Cardiac fibroblast (primary cell): ENCODE data around the gene MYH2.
A peak's percentile ranks its signal among the peaks of the same experiment; 100 is the strongest.
"Not testable (repeated sequence)": the region's sequence is repeated elsewhere in the genome, so short reads cannot be mapped to it uniquely, and the experiment has no call there.

ENCODE experiments used
- DNase-seq, 2 donors: peaks; one replicate each; pipeline versions ENCODE4 v3.0.0 to v3.0.0-alpha.2; 2010; ENCODE audit warnings: low read depth in 2 of 2
- H3K4me3 ChIP-seq, 2 donors: replicated peaks in 1 of 2; 1 replicate in 1 of 2; 2 replicates in 1 of 2; pipeline ENCODE4 v1.5.1; 2011; ENCODE audit warnings: low read depth in 2 of 2, low read length in 2 of 2, mild to moderate bottlenecking in 2 of 2, moderate library complexity in 1 of 2
- CTCF ChIP-seq: IDR thresholded peaks from one replicate; pipeline ENCODE4 v1.5.1; 2011; ENCODE audit warnings: low read depth, mild to moderate bottlenecking, low read length, inconsistent platforms

MYH2 gene

GRCh38 chr17:10563991-10564660, 14.7 kb upstream of the MYH2 start:
- no peak for TF ChIP-seq CTCF
- H3K4me3 ChIP-seq, result no peak overlapping the region
- DNase-seq, result no peak

- no peak for TF ChIP-seq CTCF
- H3K4me3 ChIP-seq, result no peak overlapping the region
- DNase-seq, result no peak
Observed at GRCh38 chr17:10558049-10558448, 8.6 kb upstream of the MYH2 start.

GRCh38 chr17:10557422-10557821, 8.0 kb upstream of the MYH2 start:
- TF ChIP-seq CTCF, result no peak
- H3K4me3 ChIP-seq, result no peak overlapping the region
- peak; percentile 5 to 78 for DNase-seq

- DNase-seq, result peak in 1 of 2 donors; percentile 8
- no peak overlapping the region for H3K4me3 ChIP-seq
- TF ChIP-seq CTCF, result no peak
Observed at GRCh38 chr17:10556301-10557005, 7.0 kb upstream of the MYH2 start.

- H3K4me3 ChIP-seq, result no peak overlapping the region
- no peak for TF ChIP-seq CTCF
Observed at GRCh38 chr17:10550014-10550413, 556 bp upstream of the MYH2 start.

GRCh38 chr17:10547351-10547750, 2.1 kb downstream of the MYH2 start:
- no peak overlapping the region for H3K4me3 ChIP-seq
- no peak for TF ChIP-seq CTCF
- DNase-seq, result no peak

More at GRCh38 chr17:10550014-10550413, 556 bp upstream of the MYH2 start:
- DNase-seq, result no peak

GRCh38 chr17:10543486-10543885, 6.0 kb downstream of the MYH2 start:
- H3K4me3 ChIP-seq, result not testable (repeated sequence)
- DNase-seq, result peak in 1 of 2 donors; percentile 15

- H3K4me3 ChIP-seq, DNase-seq: not testable (repeated sequence)
Observed at GRCh38 chr17:10541179-10541578, 8.3 kb downstream of the MYH2 start.
